ENCODE results near the gene TMED7.

Gene TMED7

GRCh38 chr5:115624994-115625393 is 842 bp downstream of the TMED7 start:
- no CpG with 5 or more reads among the region's 3 CpGs for WGBS, 2 donors (ENCODE audit: extremely low coverage in 2 of 2, insufficient read length in 2 of 2, insufficient replicate concordance in 1 of 2)
- Histone ChIP-seq H3K4ac (ENCODE audit: low read length) (no peak overlapping the region), H3K27ac (replicated peaks; ENCODE audit: low read length) (no peak overlapping the region), H3K4me2 (ENCODE audit: insufficient read depth, low read length, poor library complexity, severe bottlenecking) (peak overlapping the region; percentile 77), H2BK15ac (ENCODE audit: low read length) (no peak overlapping the region), H2BK12ac (ENCODE audit: low read length) (no peak overlapping the region), H3K9me3 (replicated peaks in 1 of 2; ENCODE audit: control insufficient read depth in 2 of 2, insufficient read depth in 1 of 2, low read depth in 1 of 2, low read length in 2 of 2) (no peaks in the 10 kb centered on the region), H3K36me3 (replicated peaks in 1 of 2; ENCODE audit: control insufficient read depth in 2 of 2, insufficient read depth in 2 of 2, low read length in 2 of 2) (peaks cover 0 to 41% of the 10 kb centered on the region in 2 donors), H2BK120ac (ENCODE audit: low read depth, low read length) (no peak overlapping the region), H3K4me1 (ENCODE audit: control insufficient read depth in 2 of 2, insufficient read depth in 1 of 2, low read depth in 1 of 2, low read length in 2 of 2) (peaks cover 2 to 13% of the 10 kb centered on the region in 2 donors), H3K14ac (ENCODE audit: low read length) (no peak overlapping the region), H3K23ac (ENCODE audit: low read depth, low read length, poor library complexity) (no peak overlapping the region), H3K4me3 (ENCODE audit: low read length in 2 of 2) (peak overlapping the region; percentile 88 to 100), H2AK5ac (ENCODE audit: low read depth, low read length) (no peak overlapping the region), H3K27me3 (ENCODE audit: control insufficient read depth in 3 of 3, insufficient read depth in 3 of 3, low read depth in 1 of 3, low read length in 3 of 3) (no peaks in the 10 kb centered on the region), H3K79me1 (ENCODE audit: low read depth, low read length) (peaks cover 5% of the 10 kb centered on the region), H4K91ac (ENCODE audit: low read depth, low read length, poor library complexity) (no peak overlapping the region), H4K8ac (ENCODE audit: low read depth, low read length) (no peak overlapping the region), H2AFZ (ENCODE audit: low read length) (peak overlapping the region; percentile 97), H3K18ac (ENCODE audit: low read length) (no peak overlapping the region), H2BK5ac (ENCODE audit: low read length) (no peak overlapping the region), H3K9ac (ENCODE audit: low read depth, low read length, poor library complexity) (no peak overlapping the region)
- no peak for DNase-seq (ENCODE audit: low spot score)

- no CpG with 5 or more reads among the region's 5 CpGs for WGBS, 2 donors (ENCODE audit: extremely low coverage in 2 of 2, insufficient read length in 2 of 2, insufficient replicate concordance in 1 of 2)
- Histone ChIP-seq H3K4me2 (ENCODE audit: insufficient read depth, low read length, poor library complexity, severe bottlenecking) (no peak overlapping the region), H2BK5ac (ENCODE audit: low read length) (no peak overlapping the region), H3K4ac (ENCODE audit: low read length) (no peak overlapping the region), H2BK15ac (ENCODE audit: low read length) (no peak overlapping the region), H3K23ac (ENCODE audit: low read depth, low read length, poor library complexity) (no peak overlapping the region), H3K9ac (ENCODE audit: low read depth, low read length, poor library complexity) (no peak overlapping the region), H4K8ac (ENCODE audit: low read depth, low read length) (no peak overlapping the region), H2BK120ac (ENCODE audit: low read depth, low read length) (no peak overlapping the region), H3K36me3 (replicated peaks in 1 of 2; ENCODE audit: control insufficient read depth in 2 of 2, insufficient read depth in 2 of 2, low read length in 2 of 2) (peaks cover 0 to 54% of the 10 kb centered on the region in 2 donors), H3K27ac (replicated peaks; ENCODE audit: low read length) (no peak overlapping the region), H3K4me1 (ENCODE audit: control insufficient read depth in 2 of 2, insufficient read depth in 1 of 2, low read depth in 1 of 2, low read length in 2 of 2) (peaks cover 2 to 13% of the 10 kb centered on the region in 2 donors), H3K14ac (ENCODE audit: low read length) (no peak overlapping the region), H4K91ac (ENCODE audit: low read depth, low read length, poor library complexity) (no peak overlapping the region), H2AK5ac (ENCODE audit: low read depth, low read length) (no peak overlapping the region), H2AFZ (ENCODE audit: low read length) (no peak overlapping the region), H3K9me3 (replicated peaks in 1 of 2; ENCODE audit: control insufficient read depth in 2 of 2, insufficient read depth in 1 of 2, low read depth in 1 of 2, low read length in 2 of 2) (no peaks in the 10 kb centered on the region), H2BK12ac (ENCODE audit: low read length) (no peak overlapping the region), H3K4me3 (ENCODE audit: low read length in 2 of 2) (no peak overlapping the region), H3K18ac (ENCODE audit: low read length) (no peak overlapping the region), H3K79me1 (ENCODE audit: low read depth, low read length) (peaks cover 5% of the 10 kb centered on the region), H3K27me3 (ENCODE audit: control insufficient read depth in 3 of 3, insufficient read depth in 3 of 3, low read depth in 1 of 3, low read length in 3 of 3) (no peaks in the 10 kb centered on the region)
- DNase-seq (ENCODE audit: low spot score), result no peak
Observed at GRCh38 chr5:115623658-115624057, 2.2 kb downstream of the TMED7 start.

- no peak overlapping the region for H2BK120ac ChIP-seq (ENCODE audit: low read depth, low read length)
- WGBS, 2 donors (ENCODE audit: extremely low coverage in 2 of 2, insufficient read length in 2 of 2, insufficient replicate concordance in 1 of 2), result no CpG with 5 or more reads among the region's 4 CpGs
- no peak overlapping the region for H4K91ac ChIP-seq (ENCODE audit: low read depth, low read length, poor library complexity)
- H3K9me3 ChIP-seq (replicated peaks in 1 of 2; ENCODE audit: control insufficient read depth in 2 of 2, insufficient read depth in 1 of 2, low read depth in 1 of 2, low read length in 2 of 2), result no peaks in the 10 kb centered on the region
- H3K79me1 ChIP-seq (ENCODE audit: low read depth, low read length), result peaks cover 5% of the 10 kb centered on the region
- no peak overlapping the region for H3K9ac ChIP-seq (ENCODE audit: low read depth, low read length, poor library complexity)
- no peak overlapping the region for H3K4me3 ChIP-seq (ENCODE audit: low read length in 2 of 2)
- no peak overlapping the region for H2BK15ac ChIP-seq (ENCODE audit: low read length)
- H2BK12ac ChIP-seq (ENCODE audit: low read length), result no peak overlapping the region
- H3K36me3 ChIP-seq (replicated peaks in 1 of 2; ENCODE audit: control insufficient read depth in 2 of 2, insufficient read depth in 2 of 2, low read length in 2 of 2), result peaks cover 4 to 75% of the 10 kb centered on the region in 2 donors
- no peaks in the 10 kb centered on the region for H3K27me3 ChIP-seq (ENCODE audit: control insufficient read depth in 3 of 3, insufficient read depth in 3 of 3, low read depth in 1 of 3, low read length in 3 of 3)
- H2BK5ac ChIP-seq (ENCODE audit: low read length), result no peak overlapping the region
- H3K27ac ChIP-seq (replicated peaks; ENCODE audit: low read length), result no peak overlapping the region
- no peak overlapping the region for H4K8ac ChIP-seq (ENCODE audit: low read depth, low read length)
- H2AK5ac ChIP-seq (ENCODE audit: low read depth, low read length), result no peak overlapping the region
- H3K18ac ChIP-seq (ENCODE audit: low read length), result no peak overlapping the region
- H3K23ac ChIP-seq (ENCODE audit: low read depth, low read length, poor library complexity), result no peak overlapping the region
- no peak overlapping the region for H3K14ac ChIP-seq (ENCODE audit: low read length)
- H3K4ac ChIP-seq (ENCODE audit: low read length), result no peak overlapping the region
- no peak overlapping the region for H3K4me2 ChIP-seq (ENCODE audit: insufficient read depth, low read length, poor library complexity, severe bottlenecking)
- no peak overlapping the region for H2AFZ ChIP-seq (ENCODE audit: low read length)
- H3K4me1 ChIP-seq (ENCODE audit: control insufficient read depth in 2 of 2, insufficient read depth in 1 of 2, low read depth in 1 of 2, low read length in 2 of 2), result peaks cover 2 to 13% of the 10 kb centered on the region in 2 donors
- DNase-seq (ENCODE audit: low spot score), result no peak
Observed at GRCh38 chr5:115621365-115621900, 4.4 kb downstream of the TMED7 start.

- H3K9ac ChIP-seq (ENCODE audit: low read depth, low read length, poor library complexity), result no peak overlapping the region
- WGBS, 2 donors (ENCODE audit: extremely low coverage in 2 of 2, insufficient read length in 2 of 2, insufficient replicate concordance in 1 of 2), result no CpG with 5 or more reads among the region's 1 CpG
- H2BK15ac ChIP-seq (ENCODE audit: low read length), result no peak overlapping the region
Observed at GRCh38 chr5:115616892-115617291, 8.9 kb downstream of the TMED7 start.

More at GRCh38 chr5:115616892-115617291, 8.9 kb downstream of the TMED7 start:
- DNase-seq (ENCODE audit: low spot score), result no peak
- no peak overlapping the region for H2BK12ac ChIP-seq (ENCODE audit: low read length)
- no peak overlapping the region for H3K4me2 ChIP-seq (ENCODE audit: insufficient read depth, low read length, poor library complexity, severe bottlenecking)
- H3K9me3 ChIP-seq (replicated peaks in 1 of 2; ENCODE audit: control insufficient read depth in 2 of 2, insufficient read depth in 1 of 2, low read depth in 1 of 2, low read length in 2 of 2), result no peaks in the 10 kb centered on the region
- peaks cover 9 to 92% of the 10 kb centered on the region in 2 donors for H3K36me3 ChIP-seq (replicated peaks in 1 of 2; ENCODE audit: control insufficient read depth in 2 of 2, insufficient read depth in 2 of 2, low read length in 2 of 2)
- no peaks in the 10 kb centered on the region for H3K4me1 ChIP-seq (ENCODE audit: control insufficient read depth in 2 of 2, insufficient read depth in 1 of 2, low read depth in 1 of 2, low read length in 2 of 2)
- H3K14ac ChIP-seq (ENCODE audit: low read length), result no peak overlapping the region
- no peak overlapping the region for H3K18ac ChIP-seq (ENCODE audit: low read length)
- H3K27ac ChIP-seq (replicated peaks; ENCODE audit: low read length), result no peak overlapping the region
- H4K91ac ChIP-seq (ENCODE audit: low read depth, low read length, poor library complexity), result no peak overlapping the region
- H2AK5ac ChIP-seq (ENCODE audit: low read depth, low read length), result no peak overlapping the region
- H2AFZ ChIP-seq (ENCODE audit: low read length), result no peak overlapping the region
- no peak overlapping the region for H2BK5ac ChIP-seq (ENCODE audit: low read length)
- H3K27me3 ChIP-seq (ENCODE audit: control insufficient read depth in 3 of 3, insufficient read depth in 3 of 3, low read depth in 1 of 3, low read length in 3 of 3), result no peaks in the 10 kb centered on the region
- no peak overlapping the region for H4K8ac ChIP-seq (ENCODE audit: low read depth, low read length)
- no peak overlapping the region for H2BK120ac ChIP-seq (ENCODE audit: low read depth, low read length)
- no peak overlapping the region for H3K4me3 ChIP-seq (ENCODE audit: low read length in 2 of 2)
- no peak overlapping the region for H3K23ac ChIP-seq (ENCODE audit: low read depth, low read length, poor library complexity)
- no peak overlapping the region for H3K4ac ChIP-seq (ENCODE audit: low read length)
- no peaks in the 10 kb centered on the region for H3K79me1 ChIP-seq (ENCODE audit: low read depth, low read length)

Data from neuronal stem cell (in vitro differentiated cells).